ENCODE data around the gene KLF3.

The KLF3 gene

GRCh38 chr4:38730493-38730829 is 66.5 kb downstream of the KLF3 start:
- no peak for DNase-seq
- Histone ChIP-seq H3K4me2 (ENCODE audit: low read depth, low read length) (no peak overlapping the region), H2AFZ (ENCODE audit: low read length) (no peak overlapping the region), H3K36me3 (replicated peaks; ENCODE audit: insufficient read depth, low read length) (no peaks in the 10 kb centered on the region), H3F3A (ENCODE audit: insufficient read depth, low read length) (no peaks in the 10 kb centered on the region; the same call in 1 of the 2 replicates), H3K4me3 (ENCODE audit: low read length) (no peak overlapping the region), H3K4me1 (ENCODE audit: low read length) (0 out of 2 replicates have a peak, but pooled peaks cover 7% of the 10 kb centered on the region), H3K27ac (ENCODE audit: low read length) (no peak overlapping the region), H3K9me2 (replicated peaks; ENCODE audit: insufficient read depth, low read length) (no peaks in the 10 kb centered on the region), H3K9ac (ENCODE audit: low read length) (no peak overlapping the region), H3K79me2 (ENCODE audit: low read length) (no peaks in the 10 kb centered on the region), H4K20me1 (ENCODE audit: insufficient read depth, low read length) (no peaks in the 10 kb centered on the region), H3K9me3 (replicated peaks; ENCODE audit: insufficient read depth, low read length) (no peaks in the 10 kb centered on the region), H3K27me3 (replicated peaks; ENCODE audit: insufficient read depth, low read length) (no peaks in the 10 kb centered on the region)
- TF ChIP-seq EZH2 (optimal IDR thresholded peaks at IDR 0.05; ENCODE audit: low read depth, low read length) (no peak), EZH2phosphoT487 (IDR thresholded peaks at IDR 0.05; ENCODE audit: low read length) (no peak), CTCF (IDR thresholded peaks at IDR 0.05; ENCODE audit: low read length) (no peak)

GRCh38 chr4:38730830-38731646 is 67.0 kb downstream of the KLF3 start:
- Histone ChIP-seq H3F3A (ENCODE audit: insufficient read depth, low read length) (no peaks in the 10 kb centered on the region; the same call in 1 of the 2 replicates), H3K36me3 (replicated peaks; ENCODE audit: insufficient read depth, low read length) (no peaks in the 10 kb centered on the region), H3K79me2 (ENCODE audit: low read length) (no peaks in the 10 kb centered on the region), H2AFZ (ENCODE audit: low read length) (no peak overlapping the region), H4K20me1 (ENCODE audit: insufficient read depth, low read length) (no peaks in the 10 kb centered on the region), H3K9me3 (replicated peaks; ENCODE audit: insufficient read depth, low read length) (no peaks in the 10 kb centered on the region), H3K9me2 (replicated peaks; ENCODE audit: insufficient read depth, low read length) (no peaks in the 10 kb centered on the region), H3K9ac (ENCODE audit: low read length) (no peak overlapping the region), H3K4me3 (ENCODE audit: low read length) (no peak overlapping the region), H3K27ac (ENCODE audit: low read length) (no peak overlapping the region), H3K27me3 (replicated peaks; ENCODE audit: insufficient read depth, low read length) (no peaks in the 10 kb centered on the region), H3K4me2 (ENCODE audit: low read depth, low read length) (no peak overlapping the region), H3K4me1 (ENCODE audit: low read length) (0 out of 2 replicates have a peak, but pooled peaks cover 7% of the 10 kb centered on the region)
- peak; percentile 66 for DNase-seq
- TF ChIP-seq CTCF (IDR thresholded peaks at IDR 0.05; ENCODE audit: low read length) (peak; percentile 98), EZH2phosphoT487 (IDR thresholded peaks at IDR 0.05; ENCODE audit: low read length) (no peak), EZH2 (optimal IDR thresholded peaks at IDR 0.05; ENCODE audit: low read depth, low read length) (no peak)

DNA sequence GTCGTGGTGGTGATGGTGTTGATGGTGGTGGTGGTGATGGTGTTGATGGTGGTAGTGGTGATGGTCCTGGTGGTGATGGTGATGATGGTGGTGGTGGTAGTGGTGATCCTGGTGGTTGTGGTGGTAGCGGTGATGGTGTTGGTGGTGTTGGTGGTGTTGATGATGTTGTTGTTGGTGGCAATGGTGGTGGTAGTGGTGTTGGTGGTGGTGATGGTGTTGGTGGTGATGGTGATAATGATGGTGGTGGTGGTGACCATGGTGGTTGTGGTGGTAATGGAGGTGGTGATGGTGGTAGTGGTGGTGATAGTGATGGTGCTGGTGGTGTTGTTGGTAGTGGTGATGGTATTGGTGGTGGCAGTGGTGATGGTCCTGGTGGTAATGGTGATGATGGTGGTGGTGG is 69.7 kb downstream of the KLF3 start:
- 0 out of 2 replicates have a peak, but pooled peaks cover 7% of the 10 kb centered on the region for H3K4me1 ChIP-seq (ENCODE audit: low read length)
- TF ChIP-seq CTCF (IDR thresholded peaks at IDR 0.05; ENCODE audit: low read length) (no peak), EZH2phosphoT487 (IDR thresholded peaks at IDR 0.05; ENCODE audit: low read length) (no peak), EZH2 (optimal IDR thresholded peaks at IDR 0.05; ENCODE audit: low read depth, low read length) (no peak)
- H3K4me2 ChIP-seq (ENCODE audit: low read depth, low read length) = no peak overlapping the region
- no peaks in the 10 kb centered on the region for H4K20me1 ChIP-seq (ENCODE audit: insufficient read depth, low read length)
- H3K79me2 ChIP-seq (ENCODE audit: low read length) = no peaks in the 10 kb centered on the region
- H3K27me3 ChIP-seq (replicated peaks; ENCODE audit: insufficient read depth, low read length) = no peaks in the 10 kb centered on the region
- H3F3A ChIP-seq (ENCODE audit: insufficient read depth, low read length) = no peaks in the 10 kb centered on the region; the same call in 1 of the 2 replicates
- H3K9me2 ChIP-seq (replicated peaks; ENCODE audit: insufficient read depth, low read length) = no peaks in the 10 kb centered on the region
- no peak overlapping the region for H3K9ac ChIP-seq (ENCODE audit: low read length)
- no peaks in the 10 kb centered on the region for H3K9me3 ChIP-seq (replicated peaks; ENCODE audit: insufficient read depth, low read length)
- DNase-seq = no peak
- H2AFZ ChIP-seq (ENCODE audit: low read length) = no peak overlapping the region
- H3K4me3 ChIP-seq (ENCODE audit: low read length) = no peak overlapping the region
- no peaks in the 10 kb centered on the region for H3K36me3 ChIP-seq (replicated peaks; ENCODE audit: insufficient read depth, low read length)
- H3K27ac ChIP-seq (ENCODE audit: low read length) = no peak overlapping the region
